T1000 (cell line): ENCODE data around the gene RMND5A.

Source experiments
- DNase-seq: peaks from one replicate; lab custom pipeline; 2025; ENCODE audit warnings: mixed read lengths; lab: John Stamatoyannopoulos, UW

The RMND5A gene

GRCh38 chr2:86765310-86765695, 45.2 kb downstream of the RMND5A start:
- no peak for DNase-seq

- no peak for DNase-seq
Measured at GRCh38 chr2:86768189-86768949, 48.3 kb downstream of the RMND5A start.

GRCh38 chr2:86769838-86770237, 49.7 kb downstream of the RMND5A start:
- DNase-seq: no peak

- DNase-seq: no peak
Measured at GRCh38 chr2:86770816-86771301, 50.8 kb downstream of the RMND5A start.

- DNase-seq: no peak
Measured at GRCh38 chr2:86772611-86773010, 52.5 kb downstream of the RMND5A start.

GRCh38 chr2:86774862-86775261, 54.8 kb downstream of the RMND5A start:
- DNase-seq: no peak

- no peak for DNase-seq
Measured at GRCh38 chr2:86775338-86775737, 55.2 kb downstream of the RMND5A start.

GRCh38 chr2:86776532-86776931, 56.4 kb downstream of the RMND5A start:
- no peak for DNase-seq

GRCh38 chr2:86778957-86779356, 58.9 kb downstream of the RMND5A start:
- DNase-seq: no peak

- no peak for DNase-seq
Measured at GRCh38 chr2:86779971-86780370, 59.9 kb downstream of the RMND5A start.

- no peak for DNase-seq
Measured at GRCh38 chr2:86781363-86781762, 61.3 kb downstream of the RMND5A start.

GRCh38 chr2:86782748-86783147, 62.7 kb downstream of the RMND5A start:
- DNase-seq: no peak

GRCh38 chr2:86783615-86784339, 63.7 kb downstream of the RMND5A start:
- DNase-seq: no peak

GRCh38 chr2:86785456-86785855, 65.4 kb downstream of the RMND5A start:
- no peak for DNase-seq

GRCh38 chr2:86786001-86786536, 66.0 kb downstream of the RMND5A start:
- no peak for DNase-seq

- DNase-seq: no peak
Measured at GRCh38 chr2:86787736-86788135, 67.6 kb downstream of the RMND5A start.

GRCh38 chr2:86788165-86788564, 68.1 kb downstream of the RMND5A start:
- DNase-seq: no peak

GRCh38 chr2:86788881-86789686, 69.0 kb downstream of the RMND5A start:
- DNase-seq: no peak

- DNase-seq: no peak
Measured at GRCh38 chr2:86789687-86790133, 69.6 kb downstream of the RMND5A start.

- DNase-seq: no peak
Measured at GRCh38 chr2:86790134-86790675, 70.1 kb downstream of the RMND5A start.

GRCh38 chr2:86790676-86791572, 70.8 kb downstream of the RMND5A start, which contains the start of gene CD8A:
Gene CD8A (minus strand): TSS chr2:86790913. CDS start chr2:86790825, 88 bp downstream.
- no peak for DNase-seq
